GM19193 (cell line): ENCODE measurements around the gene PAAF1.

Source experiments
- POLR2A ChIP-seq: IDR thresholded peaks from 4 replicates; pipeline ENCODE4 v1.6.1; 2011; ENCODE audit not compliant: insufficient read depth, insufficient read length; ENCODE audit errors: extremely low read depth

Gene PAAF1

DNA sequence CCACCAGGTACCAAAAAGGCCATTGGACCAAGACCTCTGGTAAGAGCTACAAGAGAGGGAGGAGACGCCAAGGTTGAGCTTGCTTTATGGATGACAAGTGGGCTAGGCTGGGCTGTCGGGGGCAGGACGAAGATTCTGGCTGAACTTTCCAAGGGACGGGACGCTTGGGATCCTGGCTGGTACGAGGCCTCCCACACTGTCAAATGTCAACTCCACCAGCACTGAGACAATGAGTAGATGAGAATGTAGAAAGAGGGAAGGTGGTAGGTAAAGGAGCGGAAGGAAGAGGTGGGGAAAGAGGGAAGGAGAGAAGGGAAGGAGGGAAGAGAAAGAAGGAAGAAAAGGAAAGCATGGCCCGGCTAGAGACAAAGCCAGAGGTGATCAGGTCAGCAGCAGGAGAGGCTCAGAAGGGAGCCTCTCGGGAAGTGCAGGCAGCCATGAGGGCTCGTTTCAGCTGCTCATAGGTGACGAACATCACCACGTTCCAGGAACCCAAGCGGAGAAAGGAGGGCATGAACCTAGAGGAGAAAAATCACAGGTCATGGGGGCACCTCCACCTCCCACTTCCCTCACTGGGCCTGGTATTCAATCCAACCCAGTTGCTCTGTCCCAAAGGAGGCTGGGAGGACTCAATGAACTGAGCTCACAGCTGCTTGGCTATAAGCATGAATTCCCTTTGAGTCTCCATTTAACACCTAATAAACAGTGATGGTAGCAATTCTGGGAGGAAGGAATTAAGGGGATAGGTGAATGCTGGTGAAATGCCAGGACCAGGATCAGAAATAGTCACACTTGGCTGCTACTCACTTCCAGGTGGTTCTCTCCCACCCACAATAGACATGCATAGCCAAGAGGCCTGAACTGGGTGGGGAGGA lies 98.0 kb downstream of the PAAF1 start:
- TF ChIP-seq POLR2A: no peak

DNA sequence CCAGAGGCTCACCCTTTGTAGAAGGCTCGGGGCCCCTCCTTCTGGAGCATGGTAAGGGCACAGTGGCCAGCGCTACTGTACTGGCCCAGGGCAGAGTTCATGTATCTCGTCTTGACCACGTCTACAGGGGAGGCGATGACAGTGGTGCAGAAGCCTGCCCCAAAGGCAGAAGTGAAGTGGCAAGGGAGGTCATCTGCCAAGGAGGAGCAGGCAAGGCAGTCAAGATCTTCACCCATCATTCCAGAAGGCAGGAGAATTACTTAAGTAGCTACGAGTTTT lies 98.6 kb downstream of the PAAF1 start:
- TF ChIP-seq POLR2A: no peak

GRCh38 chr11:73976451-73977151 lies 99.8 kb downstream of the PAAF1 start:
- TF ChIP-seq POLR2A: no peak

GRCh38 chr11:73977856-73978519 lies 101.2 kb downstream of the PAAF1 start:
- TF ChIP-seq POLR2A: no peak

GRCh38 chr11:73978576-73979086 lies 101.8 kb downstream of the PAAF1 start:
- TF ChIP-seq POLR2A: no peak

- TF ChIP-seq POLR2A: peak; percentile 46
These were observed 103.5 kb downstream of the PAAF1 start for GRCh38 chr11:73980001-73980961.
